ENCODE measurements around the gene RYR2. TPM values are rescaled to one million over a fixed set of nuclear protein-coding genes. Genes with fewer than 3 reads are reported as not detected.

Gene RYR2
- total and polyA plus RNA-seq, 4 donors, result 0.43 to 11.6 (median 2.0) TPM

DNA sequence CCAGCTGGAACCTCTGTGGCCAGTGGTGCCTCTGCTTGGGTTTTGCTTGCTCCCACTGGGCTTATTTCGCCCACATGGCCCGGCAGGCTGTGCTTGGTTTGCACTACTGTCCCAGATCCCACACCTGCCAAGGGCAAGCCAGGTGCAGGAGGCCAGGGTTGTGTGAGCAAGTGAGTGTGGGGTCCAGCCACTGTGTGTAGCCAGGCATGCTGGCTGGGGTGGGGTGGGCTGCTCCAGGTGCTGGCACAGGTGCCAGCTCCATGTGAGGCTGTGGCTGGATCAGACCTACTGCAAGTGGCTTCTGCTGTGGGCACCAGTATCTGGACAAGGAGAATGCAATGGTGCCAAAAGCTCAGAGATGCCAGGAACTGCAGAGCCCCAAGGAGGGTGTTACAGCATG lies 28.5 kb downstream of the RYR2 start:
- peaks cover 0 to 11% (median 0%) of the 10 kb centered on the region in 5 donors for H3K4me1 ChIP-seq (ENCODE audit: control insufficient read depth in 5 of 5, insufficient read depth in 5 of 5, low read length in 5 of 5)
- H3K9ac ChIP-seq (ENCODE audit: insufficient read depth in 1 of 2, low read length in 2 of 2), result no peak overlapping the region
- DNase-seq (no peak), ATAC-seq (ENCODE audit: insufficient read depth, low FRiP score) (no peak)
- no peaks in the 10 kb centered on the region for H3K36me3 ChIP-seq (ENCODE audit: control insufficient read depth in 4 of 4, insufficient read depth in 4 of 4, low read length in 4 of 4)
- TF ChIP-seq, protein P1, sequence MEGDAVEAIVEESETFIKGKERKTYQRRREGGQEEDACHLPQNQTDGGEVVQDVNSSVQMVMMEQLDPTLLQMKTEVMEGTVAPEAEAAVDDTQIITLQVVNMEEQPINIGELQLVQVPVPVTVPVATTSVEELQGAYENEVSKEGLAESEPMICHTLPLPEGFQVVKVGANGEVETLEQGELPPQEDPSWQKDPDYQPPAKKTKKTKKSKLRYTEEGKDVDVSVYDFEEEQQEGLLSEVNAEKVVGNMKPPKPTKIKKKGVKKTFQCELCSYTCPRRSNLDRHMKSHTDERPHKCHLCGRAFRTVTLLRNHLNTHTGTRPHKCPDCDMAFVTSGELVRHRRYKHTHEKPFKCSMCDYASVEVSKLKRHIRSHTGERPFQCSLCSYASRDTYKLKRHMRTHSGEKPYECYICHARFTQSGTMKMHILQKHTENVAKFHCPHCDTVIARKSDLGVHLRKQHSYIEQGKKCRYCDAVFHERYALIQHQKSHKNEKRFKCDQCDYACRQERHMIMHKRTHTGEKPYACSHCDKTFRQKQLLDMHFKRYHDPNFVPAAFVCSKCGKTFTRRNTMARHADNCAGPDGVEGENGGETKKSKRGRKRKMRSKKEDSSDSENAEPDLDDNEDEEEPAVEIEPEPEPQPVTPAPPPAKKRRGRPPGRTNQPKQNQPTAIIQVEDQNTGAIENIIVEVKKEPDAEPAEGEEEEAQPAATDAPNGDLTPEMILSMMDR (IDR thresholded peaks at IDR 0.05; ENCODE audit: control extremely low read depth, extremely low read depth), result no peak
- WGBS, 2 donors, result 87 to 91% methylated on average over 2 of the region's 2 CpGs
- H3K27ac ChIP-seq (ENCODE audit: low read depth in 1 of 2, low read length in 1 of 2), result peak overlapping the region in 1 of 2 donors; percentile 36
- no peak overlapping the region for H3K4me3 ChIP-seq
- H3K9me3 ChIP-seq (ENCODE audit: control insufficient read depth in 4 of 4, insufficient read depth in 3 of 4, low read length in 3 of 4), result no peaks in the 10 kb centered on the region
- H3K27me3 ChIP-seq (ENCODE audit: control insufficient read depth in 3 of 3, insufficient read depth in 3 of 3, low read length in 2 of 3), result no peaks in the 10 kb centered on the region

DNA sequence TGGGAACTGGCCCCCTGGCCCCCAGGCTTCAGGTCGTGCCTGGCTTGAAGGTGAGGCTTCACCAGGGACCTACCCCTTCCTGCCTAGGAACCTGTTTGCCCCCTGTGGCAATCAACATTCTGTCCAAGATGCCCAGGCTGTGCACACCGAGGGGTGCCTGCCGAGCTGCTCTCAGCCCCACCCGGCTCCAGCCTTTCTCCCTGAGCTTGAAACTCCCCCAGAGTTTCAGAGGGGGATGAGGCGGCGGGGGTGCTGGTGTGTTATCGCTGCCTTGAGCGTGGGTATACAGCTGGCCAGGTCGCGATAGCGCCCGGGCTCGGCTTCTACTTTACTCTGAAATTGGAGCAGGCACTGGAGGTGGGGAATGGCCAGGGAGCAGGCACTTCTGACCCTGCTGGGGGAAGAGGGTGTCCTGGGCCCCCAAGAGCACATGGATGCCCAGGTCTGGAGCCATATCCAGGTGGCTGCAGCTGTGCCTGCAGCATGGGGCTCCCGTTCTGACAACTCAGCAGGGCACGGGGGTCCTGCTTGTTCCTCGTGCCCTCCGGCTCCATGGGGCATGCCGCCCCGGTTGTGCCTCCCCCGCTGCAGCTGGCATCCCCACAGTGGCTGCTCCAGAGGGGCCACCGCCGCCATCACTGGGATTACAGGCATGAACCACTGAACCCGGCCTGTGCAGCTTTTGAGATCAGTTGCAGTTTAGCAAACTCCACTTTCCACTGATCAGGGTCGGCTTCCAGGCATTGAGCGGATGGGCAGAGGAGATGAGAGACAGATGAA lies 29.8 kb downstream of the RYR2 start:
- no peaks in the 10 kb centered on the region for H3K9me3 ChIP-seq (ENCODE audit: control insufficient read depth in 4 of 4, insufficient read depth in 3 of 4, low read length in 3 of 4)
- no peak overlapping the region for H3K4me3 ChIP-seq
- ATAC-seq (ENCODE audit: insufficient read depth, low FRiP score) (no peak), DNase-seq (no peak)
- H3K27ac ChIP-seq (ENCODE audit: low read depth in 1 of 2, low read length in 1 of 2), result peak overlapping the region in 1 of 2 donors; percentile 7
- TF ChIP-seq, protein P1 (IDR thresholded peaks at IDR 0.05; ENCODE audit: control extremely low read depth, extremely low read depth), result no peak
- no peak overlapping the region for H3K9ac ChIP-seq (ENCODE audit: insufficient read depth in 1 of 2, low read length in 2 of 2)
- H3K36me3 ChIP-seq (ENCODE audit: control insufficient read depth in 4 of 4, insufficient read depth in 4 of 4, low read length in 4 of 4), result no peaks in the 10 kb centered on the region
- H3K4me1 ChIP-seq (ENCODE audit: control insufficient read depth in 5 of 5, insufficient read depth in 5 of 5, low read length in 5 of 5), result peaks cover 0 to 8% (median 0%) of the 10 kb centered on the region in 5 donors
- no peaks in the 10 kb centered on the region for H3K27me3 ChIP-seq (ENCODE audit: control insufficient read depth in 3 of 3, insufficient read depth in 3 of 3, low read length in 2 of 3)
- WGBS, 2 donors, result 86 to 88% methylated on average over 25 of the region's 25 CpGs

GRCh38 chr1:237074371-237075117 lies 32.6 kb downstream of the RYR2 start:
- no peak overlapping the region for H3K9ac ChIP-seq (ENCODE audit: insufficient read depth in 1 of 2, low read length in 2 of 2)
- no peak for DNase-seq
- H3K27me3 ChIP-seq (ENCODE audit: control insufficient read depth in 3 of 3, insufficient read depth in 3 of 3, low read length in 2 of 3), result no peaks in the 10 kb centered on the region
- TF ChIP-seq, protein P1 (IDR thresholded peaks at IDR 0.05; ENCODE audit: control extremely low read depth, extremely low read depth), result no peak
- peak overlapping the region in 1 of 2 donors; percentile 78 for H3K27ac ChIP-seq (ENCODE audit: low read depth in 1 of 2, low read length in 1 of 2)
- no peak overlapping the region for H3K4me3 ChIP-seq
- WGBS, 2 donors, result 85 to 91% methylated on average over 11 of the region's 11 CpGs
- H3K36me3 ChIP-seq (ENCODE audit: control insufficient read depth in 4 of 4, insufficient read depth in 4 of 4, low read length in 4 of 4), result no peaks in the 10 kb centered on the region
- no peak for ATAC-seq (ENCODE audit: insufficient read depth, low FRiP score)
- peaks cover 0 to 5% (median 0%) of the 10 kb centered on the region in 5 donors for H3K4me1 ChIP-seq (ENCODE audit: control insufficient read depth in 5 of 5, insufficient read depth in 5 of 5, low read length in 5 of 5)
- no peaks in the 10 kb centered on the region for H3K9me3 ChIP-seq (ENCODE audit: control insufficient read depth in 4 of 4, insufficient read depth in 3 of 4, low read length in 3 of 4)
